B cell (primary cell): Measurements from ENCODE around the gene NDUFS5. TPM values are rescaled to one million over a fixed set of nuclear protein-coding genes. Genes with fewer than 3 reads are reported as not detected.
A peak's percentile ranks its signal among the peaks of the same experiment; 100 is the strongest.

Experiments used
- ATAC-seq: fragments of 200-7000 bp; cut with Tn5 transposase; one replicate; pipeline ENCODE4 v1.10.0; 2021; ENCODE audit warnings: low read depth, mild to moderate bottlenecking, moderate number of reproducible peaks, moderate library complexity
- CTCF ChIA-PET: fragments of 350-600 bp; sonication (Branson Sonifier 250); formaldehyde crosslinking; loops from one replicate; lab custom pipeline; 2021; ENCODE audit warnings: antibody characterized with exemption, inconsistent platforms; lab: Charles Lee
- POLR2A ChIA-PET: fragments of 350-600 bp; sonication (Branson Sonifier 250); formaldehyde crosslinking; loops from one replicate; lab custom pipeline; 2021; ENCODE audit warnings: antibody characterized with exemption; lab: Charles Lee
- DNase-seq: peaks from one replicate; pipeline ENCODE4 v3.0.0; 2013
- H2AFZ ChIP-seq: 2 replicates; pipeline ENCODE4 v1.6.1; 2012; ENCODE audit warnings: mild to moderate bottlenecking, low read depth, low read length; ENCODE audit not compliant: insufficient read depth, poor library complexity, severe bottlenecking
- H3K27ac ChIP-seq, 2 donors: 1 replicate in 1 of 2; 2 replicates in 1 of 2; pipeline ENCODE4 v1.5.1; 2012 to 2013; ENCODE audit warnings: low read length in 2 of 2, mild to moderate bottlenecking in 2 of 2, moderate library complexity in 1 of 2
- H3K27me3 ChIP-seq, 4 experiments: fragments of 200-600 bp in 1 of 4; sonication (generic) in 1 of 4; replicated peaks in 1 of 4; 1 replicate in 2 of 4; 2 replicates in 2 of 4; pipeline versions ENCODE4 v1.6.1 to v1.7.0; 2013 to 2016; ENCODE audit warnings: low read length in 3 of 4, mild to moderate bottlenecking in 2 of 4, mixed read lengths in 1 of 4, moderate library complexity in 1 of 4; ENCODE audit not compliant: insufficient read depth in 4 of 4, control insufficient read depth in 3 of 4; ENCODE audit errors: control extremely low read depth in 1 of 4
- H3K36me3 ChIP-seq, 2 experiments: replicated peaks in 1 of 2; 1 replicate in 1 of 2; 2 replicates in 1 of 2; pipeline versions ENCODE4 v1.6.1 to v1.7.1; 2013; ENCODE audit warnings: low read length in 1 of 2; ENCODE audit not compliant: insufficient read depth in 2 of 2, control insufficient read depth in 1 of 2; ENCODE audit errors: control extremely low read depth in 1 of 2, extremely low read depth in 1 of 2
- H3K4me1 ChIP-seq, 2 donors: fragments of 200-600 bp in 1 of 2; sonication (generic) in 1 of 2; 1 replicate in 1 of 2; 2 replicates in 1 of 2; pipeline versions ENCODE4 v1.5.1 to v1.6.1; 2013 to 2017; ENCODE audit warnings: low read length in 2 of 2; ENCODE audit not compliant: control insufficient read depth in 2 of 2, insufficient read depth in 2 of 2
- H3K4me2 ChIP-seq: replicated peaks from 2 replicates; pipeline ENCODE3; 2012; ENCODE audit warnings: mild to moderate bottlenecking, low read depth, low read length; ENCODE audit not compliant: poor library complexity, severe bottlenecking
- H3K4me3 ChIP-seq, 5 experiments: fragments of 200-600 bp in 1 of 5; sonication (generic) in 1 of 5; 1 replicate in 3 of 5; 2 replicates in 2 of 5; pipeline versions ENCODE4 v1.5.1 to v1.7.0; 2011 to 2016; ENCODE audit warnings: low read length in 4 of 5, mild to moderate bottlenecking in 4 of 5, low read depth in 2 of 5, control low read depth in 1 of 5, moderate library complexity in 1 of 5; ENCODE audit not compliant: insufficient read depth in 1 of 5; ENCODE audit errors: control extremely low read depth in 1 of 5, extremely low read depth in 1 of 5
- H3K79me2 ChIP-seq: fragments of 200-600 bp; sonication (generic); one replicate; pipeline ENCODE4 v1.6.0; 2016; ENCODE audit warnings: low read length; ENCODE audit not compliant: control insufficient read depth, insufficient read depth
- H3K9ac ChIP-seq: fragments of 200-600 bp; sonication (generic); 2 replicates; pipeline ENCODE4 v1.6.1; 2017; ENCODE audit warnings: mild to moderate bottlenecking, low read length, moderate library complexity
- H3K9me3 ChIP-seq, 3 donors: one replicate each; pipeline versions ENCODE4 v1.6.1 to v1.7.1; 2013; ENCODE audit warnings: low read length in 2 of 3; ENCODE audit not compliant: control insufficient read depth in 2 of 3, insufficient read depth in 1 of 3; ENCODE audit errors: control extremely low read depth in 1 of 3
- H4K20me1 ChIP-seq: 2 replicates; pipeline ENCODE4 v1.6.0; 2012; ENCODE audit warnings: mild to moderate bottlenecking, low read length; ENCODE audit not compliant: insufficient read depth, control insufficient read depth, poor library complexity, severe bottlenecking
- H3K27ac Mint-ChIP-seq: one replicate; pipeline ENCODE4 v1.8.0; 2021; ENCODE audit warnings: mixed read lengths
- H3K27me3 Mint-ChIP-seq: one replicate; pipeline ENCODE4 v1.8.0; 2021; ENCODE audit warnings: mixed read lengths
- H3K4me1 Mint-ChIP-seq: one replicate; pipeline ENCODE4 v1.8.0; 2021; ENCODE audit warnings: mixed read lengths
- H3K4me3 Mint-ChIP-seq: one replicate; pipeline ENCODE4 v1.8.0; 2021; ENCODE audit warnings: mixed read lengths
- H3K9me3 Mint-ChIP-seq: one replicate; pipeline ENCODE4 v1.8.0; 2022; ENCODE audit warnings: mixed read lengths; ENCODE audit not compliant: insufficient read depth
- EZH2 ChIP-seq: IDR thresholded peaks from 2 replicates; pipeline ENCODE4 v1.6.1; 2012; ENCODE audit warnings: borderline replicate concordance, low read depth, mild to moderate bottlenecking, moderate library complexity, low read length; ENCODE audit not compliant: insufficient read depth, poor library complexity, severe bottlenecking
- WGBS: methylation state at CpG from one replicate; pipeline ENCODE4 v1.1.5; 2013; ENCODE audit warnings: missing lambda C conversion rate; ENCODE audit not compliant: insufficient coverage; 5-methylcytosine and 5-hydroxymethylcytosine counted together
- intact Hi-C: fragments of 100-400 bp; cut with micrococcal nuclease; formaldehyde crosslinking; loops from one replicate; pipeline ENCODE4 v1.10.0; 2022
- polyA plus RNA-seq: library from polyadenylated mRNA; depleted of rRNA; stranded (reverse); fragments of >200 nt; gene quantifications from 2 replicates; pipeline ENCODE4 v1.2.3, GENCODE V29; 2012
- total RNA-seq, 2 donors: library from RNA; stranded (reverse); fragments of 120-200 nt in 1 of 2; gene quantifications; 1 replicate in 1 of 2; 2 replicates in 1 of 2; pipeline versions ENCODE4 v1.2.3 to v1.2.4, GENCODE V29; 2013 to 2022
- TF ChIP-seq, protein P1 (sequence below): fragments of 200-600 bp; IDR thresholded peaks from one replicate; pipeline ENCODE4 v1.8.0; 2022; ENCODE audit warnings: antibody characterized with exemption, mild to moderate bottlenecking

The NDUFS5 gene
- total and polyA plus RNA-seq, 2 donors (not counting 1 experiment from before 2014, with no cell fraction given) = 55.8 to 85.5 TPM

DNA sequence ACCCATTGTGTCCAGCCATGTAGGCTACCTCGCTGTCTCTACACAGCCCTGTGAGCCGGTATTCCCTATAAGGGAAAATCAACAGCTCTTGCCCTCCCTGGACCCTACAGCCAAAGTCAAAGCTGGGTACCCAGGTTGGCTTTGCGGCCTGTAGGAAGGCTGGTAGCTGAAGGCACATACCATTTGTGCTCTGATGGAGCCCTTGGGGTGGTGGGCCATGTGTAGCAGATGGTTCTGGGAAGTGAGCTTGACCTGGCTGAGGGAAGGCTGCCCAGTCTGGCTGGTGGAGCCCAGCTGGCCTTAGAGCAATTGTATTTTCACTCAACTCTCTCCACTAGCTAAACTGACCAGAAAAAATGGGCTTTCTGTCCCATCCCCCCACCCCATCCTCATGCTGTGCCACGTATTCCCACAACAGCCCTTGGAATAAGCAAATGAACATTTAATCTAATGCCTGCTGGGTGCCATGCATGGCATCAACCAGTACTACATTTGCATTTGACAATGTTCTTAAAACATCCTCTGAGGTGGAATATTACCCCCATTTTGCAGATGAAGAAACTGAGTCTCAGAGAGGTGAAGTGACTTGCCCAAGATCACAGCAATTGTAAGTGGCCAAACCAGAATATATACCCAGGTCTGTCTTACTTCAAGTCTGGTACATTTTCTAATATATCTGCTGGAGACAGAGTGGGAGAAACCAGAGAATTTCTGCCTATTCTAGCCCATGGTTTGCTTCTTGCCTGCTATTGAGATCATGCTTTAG lies 56.8 kb downstream of the NDUFS5 start:
- ChIA-PET POLR2A (no interaction called here), CTCF (interaction anchor here (2.4 kb wide), 1 partner anchor 9 kb away, joined by 6 read pairs; no protein-coding TSS in a partner anchor)
- Histone ChIP-seq H3K79me2 (no peaks in the 10 kb centered on the region), H3K36me3 (no peaks in the 10 kb centered on the region), H3K9ac (no peak overlapping the region), H4K20me1 (no peaks in the 10 kb centered on the region), H3K4me1 (peaks cover 11 to 13% of the 10 kb centered on the region in 2 donors), H3K4me2 (no peak overlapping the region), H3K27ac (no peak overlapping the region), H2AFZ (no peak overlapping the region), H3K4me3 (no peak overlapping the region), H3K27me3 (peaks cover 0 to 30% (median 26%) of the 10 kb centered on the region in 4 experiments), H3K9me3 (peaks cover 0 to 5% (median 0%) of the 10 kb centered on the region in 3 donors)
- Mint-ChIP-seq H3K27ac (no peak overlapping the region), H3K9me3 (no peaks in the 10 kb centered on the region), H3K27me3 (peaks cover 31% of the 10 kb centered on the region), H3K4me1 (peaks cover 21% of the 10 kb centered on the region), H3K4me3 (peak overlapping the region; percentile 82)
- no peak for ATAC-seq
- intact Hi-C loops = no loop called here
- TF ChIP-seq, protein P1, sequence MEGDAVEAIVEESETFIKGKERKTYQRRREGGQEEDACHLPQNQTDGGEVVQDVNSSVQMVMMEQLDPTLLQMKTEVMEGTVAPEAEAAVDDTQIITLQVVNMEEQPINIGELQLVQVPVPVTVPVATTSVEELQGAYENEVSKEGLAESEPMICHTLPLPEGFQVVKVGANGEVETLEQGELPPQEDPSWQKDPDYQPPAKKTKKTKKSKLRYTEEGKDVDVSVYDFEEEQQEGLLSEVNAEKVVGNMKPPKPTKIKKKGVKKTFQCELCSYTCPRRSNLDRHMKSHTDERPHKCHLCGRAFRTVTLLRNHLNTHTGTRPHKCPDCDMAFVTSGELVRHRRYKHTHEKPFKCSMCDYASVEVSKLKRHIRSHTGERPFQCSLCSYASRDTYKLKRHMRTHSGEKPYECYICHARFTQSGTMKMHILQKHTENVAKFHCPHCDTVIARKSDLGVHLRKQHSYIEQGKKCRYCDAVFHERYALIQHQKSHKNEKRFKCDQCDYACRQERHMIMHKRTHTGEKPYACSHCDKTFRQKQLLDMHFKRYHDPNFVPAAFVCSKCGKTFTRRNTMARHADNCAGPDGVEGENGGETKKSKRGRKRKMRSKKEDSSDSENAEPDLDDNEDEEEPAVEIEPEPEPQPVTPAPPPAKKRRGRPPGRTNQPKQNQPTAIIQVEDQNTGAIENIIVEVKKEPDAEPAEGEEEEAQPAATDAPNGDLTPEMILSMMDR = no peak
- 98% methylated on average over 4 of the region's 4 CpGs for WGBS
- DNase-seq = no peak

DNA sequence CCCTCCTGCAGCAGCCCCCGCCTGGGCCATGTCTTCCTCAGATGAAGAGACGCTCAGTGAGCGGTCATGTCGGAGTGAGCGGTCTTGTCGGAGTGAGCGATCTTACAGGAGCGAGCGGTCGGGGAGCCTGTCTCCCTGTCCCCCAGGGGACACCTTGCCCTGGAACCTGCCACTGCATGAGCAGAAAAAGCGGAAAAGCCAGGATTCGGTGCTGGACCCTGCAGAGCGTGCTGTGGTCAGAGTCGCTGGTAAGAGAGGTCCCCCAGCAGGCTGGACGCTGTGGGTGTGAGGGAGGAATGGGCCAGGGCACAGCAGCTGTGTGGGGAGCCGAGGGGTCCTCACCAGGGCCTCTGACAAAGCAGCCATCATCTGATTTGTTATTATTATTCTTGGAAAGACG lies 58.0 kb downstream of the NDUFS5 start:
- H3K27me3 Mint-ChIP-seq = peaks cover 31% of the 10 kb centered on the region
- TF ChIP-seq, protein P1 = no peak
- TF ChIP-seq EZH2 = no peak
- no peak for ATAC-seq

More for the DNA sequence above, 58.0 kb downstream of the NDUFS5 start:
- no peak overlapping the region for H3K4me3 ChIP-seq
- H3K9me3 Mint-ChIP-seq = no peaks in the 10 kb centered on the region
- H2AFZ ChIP-seq = no peak overlapping the region
- no peak overlapping the region for H3K9ac ChIP-seq
- no peak overlapping the region for H3K27ac Mint-ChIP-seq
- peaks cover 0 to 30% (median 26%) of the 10 kb centered on the region in 4 experiments for H3K27me3 ChIP-seq
- no peaks in the 10 kb centered on the region for H3K36me3 ChIP-seq
- DNase-seq = no peak
- 96% methylated on average over 16 of the region's 17 CpGs for WGBS
- no peak overlapping the region for H3K27ac ChIP-seq
- H4K20me1 ChIP-seq = no peaks in the 10 kb centered on the region
- no peak overlapping the region for H3K4me3 Mint-ChIP-seq
- intact Hi-C loops = no loop called here
- H3K79me2 ChIP-seq = no peaks in the 10 kb centered on the region
- H3K9me3 ChIP-seq = peaks cover 0 to 5% (median 0%) of the 10 kb centered on the region in 3 donors
- H3K4me1 ChIP-seq = peaks cover 11 to 13% of the 10 kb centered on the region in 2 donors
- H3K4me2 ChIP-seq = no peak overlapping the region
- ChIA-PET POLR2A (no interaction called here), CTCF (interaction anchor here (2.4 to 3.8 kb wide), 2 partner anchors 8 to 14 kb away, joined by 6 to 11 read pairs; no protein-coding TSS in a partner anchor)
- peaks cover 21% of the 10 kb centered on the region for H3K4me1 Mint-ChIP-seq
